Neural cell (in vitro differentiated cells): ENCODE measurements around the gene NLRC5. TPM values are rescaled to one million over a fixed set of nuclear protein-coding genes. Genes with fewer than 3 reads are reported as not detected.

Experiments used
- H2AFZ ChIP-seq: fragments of 200-600, 300-800 bp; sonication (generic), shearing (Covaris generic); 2 replicates; pipeline ENCODE4 v1.6.0; 2014; ENCODE audit warnings: low read depth, mild to moderate bottlenecking, antibody characterized with exemption, low read length, moderate library complexity
- H3F3A ChIP-seq: fragments of 200-600 bp; shearing (Covaris generic); 2 replicates; pipeline ENCODE4 v1.6.1; 2016; ENCODE audit warnings: mild to moderate bottlenecking, moderate library complexity, mixed read lengths, antibody characterized with exemption, low read length; ENCODE audit not compliant: insufficient read depth, poor library complexity, severe bottlenecking
- H3K27ac ChIP-seq: fragments of 200-600, 300-800 bp; sonication (generic), shearing (Covaris generic); 2 replicates; pipeline ENCODE4 v1.5.1; 2014; ENCODE audit warnings: mild to moderate bottlenecking, low read length, moderate library complexity
- H3K27me3 ChIP-seq: fragments of 300-800, 200-600 bp; sonication (generic), shearing (Covaris generic); 2 replicates; pipeline ENCODE4 v1.6.0; 2014; ENCODE audit warnings: mild to moderate bottlenecking, low read depth, low read length, moderate library complexity; ENCODE audit not compliant: insufficient read depth
- H3K36me3 ChIP-seq: fragments of 300-800, 200-600 bp; sonication (generic), shearing (Covaris generic); 2 replicates; pipeline ENCODE4 v1.5.1; 2014; ENCODE audit warnings: mild to moderate bottlenecking, antibody characterized with exemption, low read length, moderate library complexity; ENCODE audit not compliant: insufficient read depth
- H3K4me2 ChIP-seq: fragments of 300-800, 200-600 bp; sonication (generic), shearing (Covaris generic); 2 replicates; pipeline ENCODE4 v1.6.0; 2014; ENCODE audit warnings: mild to moderate bottlenecking, low read length
- H3K4me3 ChIP-seq: fragments of 300-800, 200-600 bp; sonication (generic), shearing (Covaris generic); 2 replicates; pipeline ENCODE4 v1.5.1; 2014; ENCODE audit warnings: mild to moderate bottlenecking, low read length, moderate library complexity
- H3K79me2 ChIP-seq: fragments of 200-600 bp; shearing (Covaris generic); replicated peaks from 2 replicates; pipeline ENCODE4 v1.6.0; 2014; ENCODE audit warnings: mild to moderate bottlenecking, low read length, moderate library complexity; ENCODE audit not compliant: insufficient read depth
- H3K9ac ChIP-seq: fragments of 300-800, 200-600 bp; sonication (generic), shearing (Covaris generic); 2 replicates; pipeline ENCODE4 v1.6.1; 2016; ENCODE audit warnings: mild to moderate bottlenecking, low read length, mixed read lengths
- H3K9me2 ChIP-seq: fragments of 200-600 bp; shearing (Covaris generic); 2 replicates; pipeline ENCODE4 v1.6.1; 2016; ENCODE audit warnings: mild to moderate bottlenecking, low read length, mixed read lengths; ENCODE audit not compliant: insufficient read depth
- H3K9me3 ChIP-seq: fragments of 200-600, 300-800 bp; sonication (generic), shearing (Covaris generic); 2 replicates; pipeline ENCODE4 v1.6.1; 2016; ENCODE audit warnings: mild to moderate bottlenecking, mixed run types, low read length, moderate library complexity, mixed read lengths
- H4K20me1 ChIP-seq: fragments of 200-600 bp; shearing (Covaris generic); 2 replicates; pipeline ENCODE4 v1.6.1; 2016; ENCODE audit warnings: mild to moderate bottlenecking, mixed run types; ENCODE audit not compliant: insufficient read depth
- EP300 ChIP-seq: fragments of 450-650 bp; conservative IDR thresholded peaks from 2 replicates; pipeline ENCODE4 v1.6.1; 2014; ENCODE audit warnings: antibody characterized with exemption, mild to moderate bottlenecking, moderate library complexity; ENCODE audit not compliant: poor library complexity, severe bottlenecking
- EZH2 ChIP-seq: fragments of 200-600, 300-800 bp; shearing (Covaris generic), sonication (generic); IDR thresholded peaks from 2 replicates; pipeline ENCODE4 v1.6.1; 2014; ENCODE audit warnings: antibody characterized with exemption, low read length, borderline replicate concordance, mild to moderate bottlenecking; ENCODE audit not compliant: insufficient read depth, poor library complexity, severe bottlenecking
- MXI1 ChIP-seq: fragments of 450-650 bp; conservative IDR thresholded peaks from 2 replicates; pipeline ENCODE4 v1.6.1; 2014; ENCODE audit warnings: antibody characterized with exemption, mild to moderate bottlenecking; ENCODE audit not compliant: poor library complexity, severe bottlenecking
- POLR2AphosphoS5 ChIP-seq: IDR thresholded peaks from 2 replicates; pipeline ENCODE4 v1.6.1; 2012
- RAD21 ChIP-seq: fragments of 450-650 bp; conservative IDR thresholded peaks from 2 replicates; pipeline ENCODE4 v1.6.1; 2014; ENCODE audit warnings: antibody characterized with exemption, mild to moderate bottlenecking, moderate library complexity
- SMC3 ChIP-seq: fragments of 450-650 bp; conservative IDR thresholded peaks from 2 replicates; pipeline ENCODE4 v1.6.1; 2014; ENCODE audit warnings: antibody characterized with exemption, mild to moderate bottlenecking, moderate library complexity; ENCODE audit not compliant: poor library complexity
- TAF1 ChIP-seq: IDR thresholded peaks from 2 replicates; pipeline ENCODE4 v1.6.1; 2012; ENCODE audit warnings: low read depth
- polyA plus RNA-seq: library from polyadenylated mRNA; depleted of rRNA; stranded (reverse); fragments of >200 nt; gene quantifications from 2 replicates; pipeline ENCODE4 v1.2.3, GENCODE V29; 2014
- TF ChIP-seq, protein P1 (sequence below): IDR thresholded peaks from 2 replicates; pipeline ENCODE4 v1.6.1; 2012; ENCODE audit warnings: borderline replicate concordance
- TF ChIP-seq, protein P2 (sequence below): fragments of 450-650 bp; IDR thresholded peaks from 2 replicates; pipeline ENCODE4 v1.5.1; 2014; ENCODE audit warnings: antibody characterized with exemption, mild to moderate bottlenecking, moderate library complexity; ENCODE audit not compliant: poor library complexity, severe bottlenecking

Gene NLRC5
- polyA plus RNA-seq, 1 donor from 2014 or later, result not detected

DNA sequence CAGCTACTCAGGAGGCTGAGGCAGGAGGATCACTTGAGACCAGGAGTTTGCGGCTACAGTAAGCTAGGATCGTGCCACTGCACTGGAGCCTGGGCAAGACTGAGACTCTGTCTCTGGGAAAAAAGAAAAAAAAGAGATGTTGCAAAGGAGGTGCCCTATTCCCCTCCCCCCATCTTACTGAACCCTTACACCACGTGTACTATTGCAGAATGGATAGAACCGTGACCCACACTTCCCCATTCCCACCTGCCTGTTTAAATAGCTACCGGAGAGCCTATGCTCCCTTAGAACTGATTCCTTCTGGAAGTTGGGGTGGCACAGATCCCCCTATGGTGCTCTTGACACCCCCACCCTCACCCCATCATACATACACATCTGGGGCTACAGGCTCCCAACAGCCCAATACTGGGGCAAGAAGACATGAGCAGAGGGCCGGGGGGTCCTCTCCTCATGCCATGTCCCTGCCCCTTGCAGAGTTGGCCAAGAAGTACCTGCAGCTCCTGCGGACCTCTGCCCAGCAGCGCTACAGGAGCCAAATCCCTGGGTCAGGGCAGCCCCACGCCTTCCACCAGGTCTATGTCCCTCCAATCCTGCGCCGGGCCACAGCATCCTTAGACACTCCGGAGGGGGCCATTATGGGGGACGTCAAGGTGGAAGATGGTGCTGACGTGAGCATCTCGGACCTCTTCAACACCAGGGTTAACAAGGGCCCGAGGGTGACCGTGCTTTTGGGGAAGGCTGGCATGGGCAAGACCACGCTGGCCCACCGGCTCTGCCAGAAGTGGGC, 35.7 kb downstream of the NLRC5 start:
- Histone ChIP-seq H3K36me3 (no peaks in the 10 kb centered on the region), H3F3A (no peaks in the 10 kb centered on the region), H3K4me3 (no peak overlapping the region), H3K9ac (no peak overlapping the region), H3K4me2 (no peak overlapping the region), H3K27ac (no peak overlapping the region), H3K9me2 (no peaks in the 10 kb centered on the region), H4K20me1 (no peaks in the 10 kb centered on the region), H2AFZ (no peak overlapping the region), H3K9me3 (no peaks in the 10 kb centered on the region), H3K79me2 (no peaks in the 10 kb centered on the region), H3K27me3 (no peaks in the 10 kb centered on the region)
- TF ChIP-seq TAF1 (no peak), EP300 (no peak), RAD21 (no peak), EZH2 (no peak), SMC3 (no peak), MXI1 (no peak), POLR2AphosphoS5 (no peak)
- TF ChIP-seq, protein P1, sequence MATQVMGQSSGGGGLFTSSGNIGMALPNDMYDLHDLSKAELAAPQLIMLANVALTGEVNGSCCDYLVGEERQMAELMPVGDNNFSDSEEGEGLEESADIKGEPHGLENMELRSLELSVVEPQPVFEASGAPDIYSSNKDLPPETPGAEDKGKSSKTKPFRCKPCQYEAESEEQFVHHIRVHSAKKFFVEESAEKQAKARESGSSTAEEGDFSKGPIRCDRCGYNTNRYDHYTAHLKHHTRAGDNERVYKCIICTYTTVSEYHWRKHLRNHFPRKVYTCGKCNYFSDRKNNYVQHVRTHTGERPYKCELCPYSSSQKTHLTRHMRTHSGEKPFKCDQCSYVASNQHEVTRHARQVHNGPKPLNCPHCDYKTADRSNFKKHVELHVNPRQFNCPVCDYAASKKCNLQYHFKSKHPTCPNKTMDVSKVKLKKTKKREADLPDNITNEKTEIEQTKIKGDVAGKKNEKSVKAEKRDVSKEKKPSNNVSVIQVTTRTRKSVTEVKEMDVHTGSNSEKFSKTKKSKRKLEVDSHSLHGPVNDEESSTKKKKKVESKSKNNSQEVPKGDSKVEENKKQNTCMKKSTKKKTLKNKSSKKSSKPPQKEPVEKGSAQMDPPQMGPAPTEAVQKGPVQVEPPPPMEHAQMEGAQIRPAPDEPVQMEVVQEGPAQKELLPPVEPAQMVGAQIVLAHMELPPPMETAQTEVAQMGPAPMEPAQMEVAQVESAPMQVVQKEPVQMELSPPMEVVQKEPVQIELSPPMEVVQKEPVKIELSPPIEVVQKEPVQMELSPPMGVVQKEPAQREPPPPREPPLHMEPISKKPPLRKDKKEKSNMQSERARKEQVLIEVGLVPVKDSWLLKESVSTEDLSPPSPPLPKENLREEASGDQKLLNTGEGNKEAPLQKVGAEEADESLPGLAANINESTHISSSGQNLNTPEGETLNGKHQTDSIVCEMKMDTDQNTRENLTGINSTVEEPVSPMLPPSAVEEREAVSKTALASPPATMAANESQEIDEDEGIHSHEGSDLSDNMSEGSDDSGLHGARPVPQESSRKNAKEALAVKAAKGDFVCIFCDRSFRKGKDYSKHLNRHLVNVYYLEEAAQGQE, result no peak
- TF ChIP-seq, protein P2, sequence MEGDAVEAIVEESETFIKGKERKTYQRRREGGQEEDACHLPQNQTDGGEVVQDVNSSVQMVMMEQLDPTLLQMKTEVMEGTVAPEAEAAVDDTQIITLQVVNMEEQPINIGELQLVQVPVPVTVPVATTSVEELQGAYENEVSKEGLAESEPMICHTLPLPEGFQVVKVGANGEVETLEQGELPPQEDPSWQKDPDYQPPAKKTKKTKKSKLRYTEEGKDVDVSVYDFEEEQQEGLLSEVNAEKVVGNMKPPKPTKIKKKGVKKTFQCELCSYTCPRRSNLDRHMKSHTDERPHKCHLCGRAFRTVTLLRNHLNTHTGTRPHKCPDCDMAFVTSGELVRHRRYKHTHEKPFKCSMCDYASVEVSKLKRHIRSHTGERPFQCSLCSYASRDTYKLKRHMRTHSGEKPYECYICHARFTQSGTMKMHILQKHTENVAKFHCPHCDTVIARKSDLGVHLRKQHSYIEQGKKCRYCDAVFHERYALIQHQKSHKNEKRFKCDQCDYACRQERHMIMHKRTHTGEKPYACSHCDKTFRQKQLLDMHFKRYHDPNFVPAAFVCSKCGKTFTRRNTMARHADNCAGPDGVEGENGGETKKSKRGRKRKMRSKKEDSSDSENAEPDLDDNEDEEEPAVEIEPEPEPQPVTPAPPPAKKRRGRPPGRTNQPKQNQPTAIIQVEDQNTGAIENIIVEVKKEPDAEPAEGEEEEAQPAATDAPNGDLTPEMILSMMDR, result no peak

DNA sequence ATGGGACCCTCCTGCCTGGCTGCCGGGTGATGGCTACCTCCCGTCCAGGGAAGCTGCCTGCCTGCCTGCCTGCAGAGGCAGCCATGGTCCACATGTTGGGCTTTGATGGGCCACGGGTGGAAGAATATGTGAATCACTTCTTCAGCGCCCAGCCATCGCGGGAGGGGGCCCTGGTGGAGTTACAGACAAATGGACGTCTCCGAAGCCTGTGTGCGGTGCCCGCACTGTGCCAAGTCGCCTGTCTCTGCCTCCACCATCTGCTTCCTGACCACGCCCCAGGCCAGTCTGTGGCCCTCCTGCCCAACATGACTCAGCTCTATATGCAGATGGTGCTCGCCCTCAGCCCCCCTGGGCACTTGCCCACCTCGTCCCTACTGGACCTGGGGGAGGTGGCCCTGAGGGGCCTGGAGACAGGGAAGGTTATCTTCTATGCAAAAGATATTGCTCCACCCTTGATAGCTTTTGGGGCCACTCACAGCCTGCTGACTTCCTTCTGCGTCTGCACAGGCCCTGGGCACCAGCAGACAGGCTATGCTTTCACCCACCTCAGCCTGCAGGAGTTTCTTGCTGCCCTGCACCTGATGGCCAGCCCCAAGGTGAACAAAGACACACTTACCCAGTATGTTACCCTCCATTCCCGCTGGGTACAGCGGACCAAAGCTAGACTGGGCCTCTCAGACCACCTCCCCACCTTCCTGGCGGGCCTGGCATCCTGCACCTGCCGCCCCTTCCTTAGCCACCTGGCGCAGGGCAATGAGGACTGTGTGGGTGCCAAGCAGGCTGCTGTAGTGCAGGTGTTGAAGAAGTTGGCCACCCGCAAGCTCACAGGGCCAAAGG, 36.8 kb downstream of the NLRC5 start:
- Histone ChIP-seq H3K9me3 (no peaks in the 10 kb centered on the region), H3K9me2 (no peaks in the 10 kb centered on the region), H3F3A (no peaks in the 10 kb centered on the region), H3K4me3 (no peak overlapping the region), H3K36me3 (no peaks in the 10 kb centered on the region), H4K20me1 (no peaks in the 10 kb centered on the region), H3K27me3 (no peaks in the 10 kb centered on the region), H2AFZ (no peak overlapping the region), H3K4me2 (no peak overlapping the region), H3K79me2 (no peaks in the 10 kb centered on the region), H3K27ac (no peak overlapping the region), H3K9ac (no peak overlapping the region)
- no peak for TF ChIP-seq POLR2AphosphoS5
- TF ChIP-seq EZH2, result no peak
- TF ChIP-seq TAF1, result no peak
- TF ChIP-seq MXI1, result no peak
- TF ChIP-seq, protein P1, result no peak
- TF ChIP-seq, protein P2, result no peak
